AG04449 (cell line): ENCODE results near the gene STUB1.

ENCODE experiments used
- CTCF ChIA-PET: fragments of 350-600 bp; formaldehyde crosslinking; extraction: SDS; loops from one replicate; lab custom pipeline; 2021; ENCODE audit warnings: antibody characterized with exemption; lab: Yijun Ruan, JAX
- POLR2A ChIA-PET: fragments of 400-600, 350-600 bp; formaldehyde crosslinking; extraction: SDS; loops from one replicate; lab custom pipeline; 2020; ENCODE audit warnings: antibody characterized with exemption, inconsistent platforms; lab: Yijun Ruan, JAX
- DNase-seq: peaks from one replicate; pipeline ENCODE4 v3.0.0-alpha.2; 2010; ENCODE audit warnings: low read depth, low spot score
- H3K4me3 ChIP-seq: 2 replicates; pipeline ENCODE4 v1.5.1; 2011; ENCODE audit warnings: low read depth, mild to moderate bottlenecking, control low read depth, low read length
- CTCF ChIP-seq: IDR thresholded peaks from one replicate; pipeline ENCODE4 v1.5.1; 2011; ENCODE audit warnings: mild to moderate bottlenecking, moderate library complexity, low read length, control low read depth, inconsistent platforms; ENCODE audit not compliant: insufficient read depth; ENCODE audit errors: missing control alignments

STUB1 gene

GRCh38 chr16:643050-643368 is 37.2 kb upstream of the STUB1 start:
- H3K4me3 ChIP-seq: peak overlapping the region; percentile 84
- no peak for TF ChIP-seq CTCF
- DNase-seq: no peak
- CTCF ChIA-PET: interaction anchor here (0.8 to 1.4 kb wide), 2 partner anchors 9 to 15 kb away, joined by 3 to 4 read pairs; no protein-coding TSS in a partner anchor
- POLR2A ChIA-PET: no interaction called here

- CTCF ChIA-PET: interaction anchor here (1.4 to 2.7 kb wide), 2 partner anchors 8 to 24 kb away, joined by 4 to 8 read pairs; partner anchors contain the start of gene RHOT2
- DNase-seq: no peak
- POLR2A ChIA-PET: no interaction called here
- no peak for TF ChIP-seq CTCF
- H3K4me3 ChIP-seq: no peak overlapping the region
Observed at GRCh38 chr16:644556-644955, 35.7 kb upstream of the STUB1 start.

GRCh38 chr16:645852-646678 is 34.1 kb upstream of the STUB1 start:
- H3K4me3 ChIP-seq: no peak overlapping the region
- POLR2A ChIA-PET: no interaction called here
- DNase-seq: no peak
- CTCF ChIA-PET: interaction anchor here (2.7 kb wide), 1 partner anchor 22 kb away, joined by 8 read pairs; the partner anchor contains the start of gene RHOT2
- TF ChIP-seq CTCF: no peak

- no peak for DNase-seq
- ChIA-PET POLR2A (no interaction called here), CTCF (no interaction called here)
- no peak overlapping the region for H3K4me3 ChIP-seq
- TF ChIP-seq CTCF: no peak
Observed at GRCh38 chr16:646679-647172, 33.5 kb upstream of the STUB1 start.

- TF ChIP-seq CTCF: no peak
- no peak for DNase-seq
- CTCF ChIA-PET: interaction anchor here (1.3 to 1.9 kb wide), 4 partner anchors 9 to 20 kb away, joined by 5 to 8 read pairs (median 7); partner anchors contain the start of gene RHOT2
- no peak overlapping the region for H3K4me3 ChIP-seq
- POLR2A ChIA-PET: interaction anchor here (0.8 kb wide), 1 partner anchor 11 kb away, joined by 3 read pairs; the partner anchor contains the start of gene METTL26
Observed at GRCh38 chr16:647173-647902, 32.9 kb upstream of the STUB1 start.
